ENCODE measurements around the gene CASTOR1.

DNA sequence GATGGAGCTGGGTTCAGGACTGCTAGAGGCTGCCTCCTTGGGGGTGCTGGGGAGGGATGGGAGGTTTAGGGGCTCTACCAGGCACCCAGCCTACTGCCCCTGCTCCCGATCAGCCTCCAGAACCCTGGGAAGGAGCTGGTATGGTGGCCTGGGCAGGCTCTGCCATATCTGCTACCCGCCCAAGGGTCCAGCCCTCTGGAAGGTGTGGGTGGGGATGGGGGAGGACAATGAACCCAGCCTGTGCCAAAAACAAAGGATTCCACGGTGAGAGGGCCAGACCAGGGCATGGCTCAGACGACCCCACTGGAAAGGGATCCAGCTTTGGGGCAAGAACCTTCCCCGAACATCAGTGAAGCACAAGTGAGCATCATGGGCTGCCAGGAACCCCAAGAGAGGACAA is 3.0 kb downstream of the CASTOR1 start:
- TF ChIP-seq, protein P1, sequence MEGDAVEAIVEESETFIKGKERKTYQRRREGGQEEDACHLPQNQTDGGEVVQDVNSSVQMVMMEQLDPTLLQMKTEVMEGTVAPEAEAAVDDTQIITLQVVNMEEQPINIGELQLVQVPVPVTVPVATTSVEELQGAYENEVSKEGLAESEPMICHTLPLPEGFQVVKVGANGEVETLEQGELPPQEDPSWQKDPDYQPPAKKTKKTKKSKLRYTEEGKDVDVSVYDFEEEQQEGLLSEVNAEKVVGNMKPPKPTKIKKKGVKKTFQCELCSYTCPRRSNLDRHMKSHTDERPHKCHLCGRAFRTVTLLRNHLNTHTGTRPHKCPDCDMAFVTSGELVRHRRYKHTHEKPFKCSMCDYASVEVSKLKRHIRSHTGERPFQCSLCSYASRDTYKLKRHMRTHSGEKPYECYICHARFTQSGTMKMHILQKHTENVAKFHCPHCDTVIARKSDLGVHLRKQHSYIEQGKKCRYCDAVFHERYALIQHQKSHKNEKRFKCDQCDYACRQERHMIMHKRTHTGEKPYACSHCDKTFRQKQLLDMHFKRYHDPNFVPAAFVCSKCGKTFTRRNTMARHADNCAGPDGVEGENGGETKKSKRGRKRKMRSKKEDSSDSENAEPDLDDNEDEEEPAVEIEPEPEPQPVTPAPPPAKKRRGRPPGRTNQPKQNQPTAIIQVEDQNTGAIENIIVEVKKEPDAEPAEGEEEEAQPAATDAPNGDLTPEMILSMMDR (IDR thresholded peaks at IDR 0.05; ENCODE audit: insufficient read depth, low read length, poor library complexity, severe bottlenecking) = no peak
- no peak for TF ChIP-seq EZH2phosphoT487 (conservative IDR thresholded peaks at IDR 0.05; ENCODE audit: low read length)

Data from SU-DHL-6 (cell line).